GM21360 (cell line): ENCODE data around the gene TMC1.

Experiments
- ATAC-seq: cut with Tn5 transposase; IDR thresholded peaks from one replicate; pipeline ENCODE4 v1.9.1; 2021; ENCODE audit warnings: mild to moderate bottlenecking, moderate library complexity; ENCODE audit not compliant: unreplicated experiment

The TMC1 gene

GRCh38 chr9:72665421-72665820, 144.0 kb downstream of the TMC1 start:
- ATAC-seq = no peak

DNA sequence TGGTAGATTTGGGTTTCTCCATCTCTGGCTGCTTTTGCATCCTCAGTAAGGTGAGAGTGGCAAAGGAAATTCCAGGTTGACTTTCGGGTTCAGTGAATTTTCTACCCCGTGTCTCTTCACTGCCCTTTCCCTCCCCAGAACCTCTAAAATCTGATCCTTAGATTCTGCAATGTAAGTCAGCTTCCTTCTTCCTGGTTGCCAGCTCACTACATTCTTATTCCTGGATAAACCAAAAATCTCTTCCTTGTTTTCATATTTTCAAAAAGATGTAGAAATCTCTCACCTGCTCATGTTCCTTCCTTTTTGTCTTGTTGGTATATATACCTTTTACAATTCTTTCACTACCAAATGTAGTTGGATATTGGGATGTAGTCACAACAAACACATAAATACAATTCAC, 145.8 kb downstream of the TMC1 start:
- ATAC-seq = no peak

DNA sequence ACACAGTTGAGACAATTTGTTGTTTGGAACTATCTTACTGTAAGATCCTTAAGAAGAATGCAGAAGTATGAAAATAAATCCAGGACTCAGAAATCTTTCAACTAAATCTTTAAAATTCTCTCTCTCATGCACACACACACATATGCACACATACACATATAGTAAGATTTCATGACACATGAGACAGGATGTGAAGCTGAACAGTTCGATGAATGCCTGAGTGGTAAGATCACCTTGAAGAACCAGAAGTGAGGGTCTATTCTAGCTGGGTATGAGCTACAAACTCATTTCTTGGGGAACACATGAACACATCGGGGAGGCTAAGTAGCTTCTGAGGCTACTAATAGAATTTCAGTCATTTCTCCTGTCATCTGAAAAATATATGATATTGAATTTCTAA, 153.6 kb downstream of the TMC1 start:
- ATAC-seq = no peak

DNA sequence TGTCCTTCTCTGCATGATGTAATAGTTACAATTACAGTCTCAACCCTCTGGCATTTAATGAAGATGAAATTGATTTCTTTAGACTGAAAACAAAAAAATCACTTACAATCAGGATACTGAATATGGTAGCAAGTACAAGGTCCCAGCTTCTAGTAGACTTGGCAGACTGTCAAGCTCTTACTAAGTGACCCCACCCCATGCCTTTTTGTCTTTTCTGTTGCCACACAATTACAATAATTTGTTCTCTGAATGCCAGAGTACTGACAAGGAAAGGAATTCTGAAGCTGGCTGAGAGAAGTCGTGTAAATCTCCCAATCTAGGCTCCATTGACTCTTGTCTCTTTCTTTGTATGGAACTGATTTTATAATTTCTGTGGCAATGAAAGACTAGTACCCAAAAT, 154.2 kb downstream of the TMC1 start:
- no peak for ATAC-seq

DNA sequence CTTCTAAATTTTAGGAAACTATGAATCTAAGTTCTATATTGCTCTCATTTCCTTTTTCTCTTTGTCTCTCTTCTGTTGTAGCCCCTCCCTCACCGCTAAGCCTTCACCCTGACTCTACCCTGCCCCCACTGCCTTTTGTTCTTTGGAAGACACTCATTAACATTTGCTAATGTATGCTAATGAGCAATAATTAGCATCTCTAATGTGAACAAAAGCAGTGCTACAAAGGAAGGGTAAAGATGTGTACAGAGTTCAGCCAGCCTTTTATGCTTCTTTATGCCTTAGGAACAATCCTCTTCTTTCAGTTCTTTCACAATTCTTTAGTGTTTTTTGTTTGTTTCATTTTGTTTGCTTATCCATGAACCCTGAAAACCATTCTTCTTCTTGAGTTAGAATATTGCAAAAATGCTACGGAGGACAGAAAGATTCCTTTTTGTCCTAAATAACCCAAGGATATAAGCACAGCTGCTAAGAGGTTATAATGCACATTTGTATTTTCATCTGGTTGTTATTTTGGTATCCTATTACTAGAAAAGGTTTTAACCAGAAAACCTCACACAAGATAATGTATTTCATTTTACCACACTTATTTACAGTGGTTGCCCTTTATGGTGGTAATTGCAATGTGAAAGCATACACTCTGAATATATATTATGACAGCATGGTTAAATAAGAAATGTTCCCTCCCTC, 159.3 kb downstream of the TMC1 start:
- no peak for ATAC-seq

- ATAC-seq = no peak
Measured at GRCh38 chr9:72681283-72681630, 159.8 kb downstream of the TMC1 start.

DNA sequence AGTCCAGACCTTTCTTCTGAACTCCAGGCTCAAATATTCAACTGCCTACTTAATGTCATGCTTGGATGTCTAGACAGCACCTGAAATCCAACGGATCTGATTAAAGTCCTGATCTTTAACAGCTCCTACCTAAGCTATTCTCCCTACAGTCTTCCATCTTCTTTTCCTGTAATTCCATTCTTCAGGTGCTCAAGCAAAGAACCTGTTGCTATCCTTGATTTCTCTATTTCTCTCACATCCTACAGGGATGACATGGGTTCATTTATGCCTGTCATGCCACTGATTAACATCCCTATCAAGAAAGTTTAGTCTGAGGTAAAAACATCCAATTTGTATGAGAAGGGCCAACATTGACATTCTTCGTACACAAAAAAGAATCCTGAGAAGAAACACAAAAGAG, 163.2 kb downstream of the TMC1 start:
- no peak for ATAC-seq

- ATAC-seq = no peak
Measured at GRCh38 chr9:72685911-72686310, 164.5 kb downstream of the TMC1 start.

DNA sequence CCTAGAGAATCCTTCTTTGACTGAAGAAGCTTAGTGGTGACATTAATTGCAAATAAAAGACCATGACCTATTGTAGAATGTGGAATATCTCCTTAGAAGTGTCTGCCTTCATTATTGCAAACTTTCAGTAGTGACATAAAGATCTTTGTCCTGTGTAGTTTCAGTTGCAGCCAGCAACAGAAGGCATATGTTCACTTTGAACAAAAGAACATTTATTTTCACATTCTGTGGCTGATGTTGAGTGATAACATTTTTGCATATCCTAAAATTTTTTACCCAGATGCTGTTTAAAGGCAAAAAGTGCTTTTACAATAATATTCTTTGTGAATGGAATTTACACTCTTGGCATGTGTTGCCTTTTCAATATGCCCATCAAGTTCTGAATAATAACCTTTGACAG, 165.9 kb downstream of the TMC1 start:
- no peak for ATAC-seq

- no peak for ATAC-seq
Measured at GRCh38 chr9:72691671-72692070, 170.3 kb downstream of the TMC1 start.

DNA sequence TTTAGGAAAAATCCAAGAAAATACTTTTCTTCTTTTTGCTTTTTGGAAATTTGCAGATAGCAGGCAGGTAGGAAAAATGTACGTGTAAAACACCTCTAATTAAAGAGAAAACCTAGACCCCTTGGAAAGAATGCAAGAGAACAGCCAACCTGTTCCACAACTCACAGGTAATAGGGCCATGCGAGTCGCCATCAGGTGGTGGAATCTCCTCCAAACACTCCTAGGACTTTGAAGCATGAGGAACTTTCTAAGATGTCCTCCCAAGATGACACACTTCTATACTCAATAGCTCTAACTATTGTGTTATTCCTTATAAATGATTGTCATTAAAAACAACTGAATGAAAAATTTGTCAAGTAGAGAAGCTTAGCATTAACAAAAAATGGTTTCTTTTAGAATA, 174.0 kb downstream of the TMC1 start:
- ATAC-seq = no peak

DNA sequence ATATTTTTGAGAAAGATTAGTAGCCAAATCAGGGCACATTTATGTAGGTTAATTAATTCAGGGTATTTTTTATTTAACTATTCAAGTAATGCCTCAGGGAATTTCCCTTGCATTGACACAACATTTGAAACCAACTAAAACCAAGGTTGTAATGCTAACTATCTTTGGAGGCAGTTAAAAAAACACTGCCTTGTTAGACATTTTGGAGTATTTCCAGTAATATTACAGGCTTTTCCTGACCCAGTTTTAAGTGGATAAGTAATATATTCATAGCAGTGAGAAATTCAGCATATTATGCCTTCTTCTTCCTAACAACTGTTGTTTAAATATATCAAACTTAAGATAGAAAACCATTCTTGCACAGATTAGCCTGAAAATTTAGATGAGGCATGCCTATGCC, 175.1 kb downstream of the TMC1 start:
- ATAC-seq = no peak

GRCh38 chr9:72701510-72701909, 180.1 kb downstream of the TMC1 start:
- no peak for ATAC-seq

DNA sequence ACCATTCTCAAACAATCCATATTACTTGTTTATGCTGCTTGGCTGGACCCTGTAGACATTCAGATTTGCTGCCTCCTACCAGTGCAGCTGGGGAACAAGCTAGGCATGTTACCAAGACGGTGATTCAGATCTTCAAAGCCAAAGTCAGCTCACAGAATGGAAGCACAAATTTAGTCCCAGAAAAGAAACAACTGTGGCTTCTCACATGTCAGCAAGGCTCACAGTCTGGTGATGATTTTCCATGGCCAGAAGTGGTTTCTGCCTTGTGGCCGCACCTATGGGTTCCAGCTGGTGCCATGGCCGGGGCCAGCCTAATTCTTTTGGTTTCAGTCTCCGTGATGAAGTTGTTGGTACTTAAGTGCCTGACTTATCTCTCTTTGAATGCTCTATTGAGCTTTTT, 182.2 kb downstream of the TMC1 start:
- ATAC-seq = no peak

GRCh38 chr9:72704688-72705375, 183.4 kb downstream of the TMC1 start:
- no peak for ATAC-seq

DNA sequence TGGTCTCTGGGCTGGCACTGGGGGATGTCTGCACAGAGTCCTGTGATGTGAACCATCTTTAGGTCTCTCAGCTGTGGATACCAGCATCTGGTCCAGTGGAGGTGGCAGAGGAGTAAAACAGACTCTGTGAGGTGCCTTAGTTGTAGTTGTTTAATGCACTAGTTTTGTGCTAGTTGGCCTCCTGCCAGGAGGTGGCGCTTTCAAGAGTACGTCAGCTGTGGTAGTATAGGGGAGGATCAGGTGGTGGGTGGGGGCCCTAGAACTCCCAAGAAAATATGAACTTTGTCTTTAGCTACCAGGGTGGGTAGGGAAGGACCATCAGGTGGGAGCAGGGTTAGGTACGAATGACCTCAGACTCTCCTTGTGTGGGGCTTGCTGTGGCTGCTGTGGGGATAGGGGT, 197.1 kb downstream of the TMC1 start:
- ATAC-seq = no peak

DNA sequence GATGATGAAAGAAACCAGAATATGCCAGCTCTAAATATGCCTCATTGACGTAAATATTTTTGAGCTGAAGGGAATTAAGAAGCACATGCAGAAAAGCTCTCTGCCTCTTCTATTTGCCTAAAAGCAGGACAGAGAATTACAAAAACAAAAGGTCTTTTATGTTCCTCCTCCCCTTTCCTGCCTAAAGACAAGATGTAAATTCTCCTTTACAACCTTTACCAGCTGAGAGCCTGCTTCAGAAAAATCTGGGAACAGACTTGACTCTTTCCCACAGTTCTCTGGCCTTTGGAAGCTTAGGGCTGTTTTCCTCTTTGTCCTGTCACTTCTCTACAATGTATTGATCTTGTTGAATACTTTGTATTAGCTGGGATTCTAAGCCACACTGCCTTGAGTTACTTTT, 199.7 kb downstream of the TMC1 start:
- no peak for ATAC-seq

GRCh38 chr9:72726947-72727346, 205.5 kb downstream of the TMC1 start:
- ATAC-seq = no peak

GRCh38 chr9:72728031-72728770, 206.8 kb downstream of the TMC1 start:
- ATAC-seq = no peak

GRCh38 chr9:72733895-72734294, 212.5 kb downstream of the TMC1 start:
- ATAC-seq = no peak

DNA sequence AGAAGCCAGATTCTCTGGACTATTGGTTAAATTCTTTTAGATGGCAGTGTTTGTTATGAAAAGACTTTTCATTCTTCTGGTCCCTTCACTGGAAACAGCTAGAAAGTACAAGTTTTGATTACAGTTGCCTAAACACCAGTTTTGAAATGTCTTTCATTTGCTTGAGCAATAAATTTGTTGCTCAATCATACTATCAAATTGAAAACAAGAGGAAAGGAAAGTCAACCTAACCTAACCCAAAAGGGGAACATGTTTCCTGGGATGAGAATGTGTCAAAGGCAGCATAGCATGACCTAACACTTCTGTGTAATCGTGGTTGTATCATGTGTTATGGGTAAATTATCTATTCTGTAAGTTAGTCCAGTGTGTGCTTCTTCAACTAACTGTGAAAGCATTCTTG, 213.2 kb downstream of the TMC1 start:
- ATAC-seq = no peak

DNA sequence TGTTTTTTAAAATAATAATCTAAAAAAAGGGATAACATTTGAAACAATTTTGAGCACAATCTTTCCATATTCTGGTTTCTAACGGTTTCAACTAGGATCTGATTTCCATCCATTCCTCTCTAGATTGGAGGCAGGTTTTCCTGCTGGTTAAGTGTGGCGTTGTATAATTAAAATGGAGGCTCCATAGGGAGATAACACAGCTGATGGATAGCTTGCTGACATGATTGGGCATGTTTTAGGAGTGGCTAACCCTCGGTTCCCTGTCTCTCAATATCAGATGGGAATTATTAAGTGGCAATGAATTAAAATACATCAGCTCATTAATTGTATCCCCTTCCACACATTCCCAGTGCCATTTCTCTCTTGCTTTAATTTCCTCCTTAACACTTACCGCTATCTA, 222.4 kb downstream of the TMC1 start:
- ATAC-seq = no peak
